ENCODE data around the gene MINDY4. TPM values are rescaled to one million over a fixed set of nuclear protein-coding genes. Genes with fewer than 3 reads are reported as not detected.

Gene MINDY4
- total and polyA plus RNA-seq, 4 donors: 0.93 to 6.1 (median 1.9) TPM

GRCh38 chr7:30729642-30730041 lies 41.6 kb upstream of the MINDY4 start:
- 72% methylated on average over 2 of the region's 2 CpGs for WGBS
- TF ChIP-seq NR2F2 (IDR thresholded peaks at IDR 0.05): no peak
- no peak for TF ChIP-seq SP1 (IDR thresholded peaks at IDR 0.05)
- TF ChIP-seq TAF1 (conservative IDR thresholded peaks at IDR 0.05): no peak
- no peak for TF ChIP-seq REST (IDR thresholded peaks at IDR 0.05)
- TF ChIP-seq RXRA (IDR thresholded peaks at IDR 0.05): no peak
- Histone ChIP-seq H3K36me3 (ENCODE audit: control insufficient read depth in 4 of 4, insufficient read depth in 3 of 4, low read depth in 1 of 4, low read length in 3 of 4) (no peaks in the 10 kb centered on the region), H3K4me3 (ENCODE audit: low read depth in 1 of 3, low read length in 3 of 3) (no peak overlapping the region), H3K9ac (ENCODE audit: low read depth in 1 of 2, low read length in 2 of 2) (no peak overlapping the region), H3K27me3 (ENCODE audit: control insufficient read depth in 4 of 4, insufficient read depth in 4 of 4, low read length in 3 of 4) (no peaks in the 10 kb centered on the region), H3K4me1 (ENCODE audit: control insufficient read depth in 4 of 4, insufficient read depth in 4 of 4, low read length in 3 of 4) (no peaks in the 10 kb centered on the region), H3K9me3 (ENCODE audit: control insufficient read depth in 4 of 4, low read length in 3 of 4) (no peaks in the 10 kb centered on the region), H3K27ac (ENCODE audit: low read depth in 1 of 2, low read length in 2 of 2) (no peak overlapping the region)
- DNase-seq (ENCODE audit: low spot score): no peak

- no peaks in the 10 kb centered on the region for H3K36me3 ChIP-seq (ENCODE audit: control insufficient read depth in 4 of 4, insufficient read depth in 3 of 4, low read depth in 1 of 4, low read length in 3 of 4)
- no peaks in the 10 kb centered on the region for H3K27me3 ChIP-seq (ENCODE audit: control insufficient read depth in 4 of 4, insufficient read depth in 4 of 4, low read length in 3 of 4)
- TF ChIP-seq ATF3 (IDR thresholded peaks at IDR 0.05): no peak
- TF ChIP-seq YY1 (IDR thresholded peaks at IDR 0.05): no peak
- TF ChIP-seq FOXA1 (IDR thresholded peaks at IDR 0.05): no peak
- no peak for TF ChIP-seq EGR1 (IDR thresholded peaks at IDR 0.05; ENCODE audit: low read depth in 2 of 2)
- no peak for TF ChIP-seq SP1 (IDR thresholded peaks at IDR 0.05)
- no peak for TF ChIP-seq JUND (IDR thresholded peaks at IDR 0.05)
- no peak for TF ChIP-seq RAD21 (IDR thresholded peaks at IDR 0.05)
- no peak for TF ChIP-seq HNF4A (conservative IDR thresholded peaks at IDR 0.05)
- TF ChIP-seq REST (IDR thresholded peaks at IDR 0.05): no peak
- TF ChIP-seq CTCF (IDR thresholded peaks at IDR 0.05; ENCODE audit: low read depth, low read length, missing input control): no peak
- no peak for TF ChIP-seq GABPA (IDR thresholded peaks at IDR 0.05 in 1 of 2, conservative IDR thresholded peaks at IDR 0.05 in 1 of 2)
- TF ChIP-seq ZBTB33 (IDR thresholded peaks at IDR 0.05): no peak
- TF ChIP-seq RXRA (IDR thresholded peaks at IDR 0.05): no peak
- no peak for TF ChIP-seq TAF1 (conservative IDR thresholded peaks at IDR 0.05)
- TF ChIP-seq NR2F2 (IDR thresholded peaks at IDR 0.05): no peak
- no peak for TF ChIP-seq HNF4G (IDR thresholded peaks at IDR 0.05)
- TF ChIP-seq FOXA2 (IDR thresholded peaks at IDR 0.05): no peak
- TF ChIP-seq MAX (IDR thresholded peaks at IDR 0.05): no peak
- no peaks in the 10 kb centered on the region for H3K9me3 ChIP-seq (ENCODE audit: control insufficient read depth in 4 of 4, low read length in 3 of 4)
- no peak overlapping the region for H3K4me3 ChIP-seq (ENCODE audit: low read depth in 1 of 3, low read length in 3 of 3)
- no peak overlapping the region for H3K9ac ChIP-seq (ENCODE audit: low read depth in 1 of 2, low read length in 2 of 2)
- 98% methylated on average over 2 of the region's 2 CpGs for WGBS
- H3K4me1 ChIP-seq (ENCODE audit: control insufficient read depth in 4 of 4, insufficient read depth in 4 of 4, low read length in 3 of 4): no peaks in the 10 kb centered on the region
- no peak overlapping the region for H3K27ac ChIP-seq (ENCODE audit: low read depth in 1 of 2, low read length in 2 of 2)
- DNase-seq (ENCODE audit: low spot score): no peak
Measured at GRCh38 chr7:30730097-30730496, 41.1 kb upstream of the MINDY4 start.
